SK-N-SH treated with all-trans-retinoic acid at 6 μM for 48 hours (cell line): ENCODE results near the gene KLHL25.

Experiments
- ATAC-seq: fragments of 200-7000 bp; cut with Tn5 transposase; 3 replicates; pipeline ENCODE4 v1.9.1; 2020; ENCODE audit warnings: mild to moderate bottlenecking, moderate library complexity
- ARNTL ChIP-seq: fragments of 450-650 bp; formaldehyde crosslinking; IDR thresholded peaks from 2 replicates; pipeline ENCODE4 v1.5.0; 2020; ENCODE audit warnings: low read depth, mild to moderate bottlenecking, moderate library complexity, borderline replicate concordance
- BACH2 ChIP-seq: fragments of 250-450 bp; sonication (Bioruptor Pico); IDR thresholded peaks from 2 replicates; pipeline ENCODE4 v1.9.0; 2021; ENCODE audit warnings: mild to moderate bottlenecking, borderline replicate concordance
- CREB5 ChIP-seq: fragments of 250-450 bp; sonication (Bioruptor Pico); IDR thresholded peaks from 2 replicates; pipeline ENCODE4 v1.5.1; 2020; ENCODE audit warnings: low read depth, mild to moderate bottlenecking, moderate library complexity
- CSDC2 ChIP-seq: fragments of 250-450 bp; sonication (Bioruptor Pico); IDR thresholded peaks from 2 replicates; pipeline ENCODE4 v1.5.0; 2020; ENCODE audit warnings: mild to moderate bottlenecking, moderate library complexity
- CSRNP3 ChIP-seq: fragments of 250-450 bp; sonication (Bioruptor Pico); IDR thresholded peaks from 2 replicates; pipeline ENCODE4 v1.5.1; 2021; ENCODE audit warnings: mild to moderate bottlenecking, moderate library complexity
- GLIS3 ChIP-seq: fragments of 250-450 bp; sonication (Bioruptor Pico); IDR thresholded peaks from 2 replicates; pipeline ENCODE4 v1.5.0; 2020; ENCODE audit warnings: mild to moderate bottlenecking, moderate library complexity
- ISL1 ChIP-seq: fragments of 250-450 bp; sonication (Bioruptor Pico); IDR thresholded peaks from 2 replicates; pipeline ENCODE4 v2.1.2; 2022; ENCODE audit warnings: mild to moderate bottlenecking, moderate library complexity
- OSR1 ChIP-seq: fragments of 250-450 bp; sonication (Bioruptor Pico); IDR thresholded peaks from 2 replicates; pipeline ENCODE4 v1.8.0; 2022; ENCODE audit warnings: moderate library complexity, mild to moderate bottlenecking, inconsistent platforms
- PATZ1 ChIP-seq: fragments of 250-450 bp; sonication (Bioruptor Pico); IDR thresholded peaks from 2 replicates; pipeline ENCODE4 v1.8.0; 2020; ENCODE audit warnings: mild to moderate bottlenecking, moderate library complexity, borderline replicate concordance
- PPARA ChIP-seq: fragments of 250-450 bp; sonication (Bioruptor Pico); IDR thresholded peaks from 2 replicates; pipeline ENCODE4 v1.5.0; 2020; ENCODE audit warnings: mild to moderate bottlenecking, borderline replicate concordance
- RARB ChIP-seq: fragments of 250-450 bp; sonication (Bioruptor Pico); IDR thresholded peaks from 2 replicates; pipeline ENCODE4 v1.8.0; 2021; ENCODE audit warnings: mild to moderate bottlenecking, moderate library complexity
- SNAI2 ChIP-seq: fragments of 250-450 bp; sonication (Bioruptor Pico); IDR thresholded peaks from 2 replicates; pipeline ENCODE4 v1.5.0; 2020; ENCODE audit warnings: mild to moderate bottlenecking, moderate library complexity
- TOX ChIP-seq: fragments of 250-450 bp; sonication (Bioruptor Pico); IDR thresholded peaks from 2 replicates; pipeline ENCODE4 v1.8.0; 2021; ENCODE audit warnings: mild to moderate bottlenecking, moderate library complexity, borderline replicate concordance
- TSHZ2 ChIP-seq: fragments of 250-450 bp; sonication (Bioruptor Pico); IDR thresholded peaks from 2 replicates; pipeline ENCODE4 v1.5.0; 2020; ENCODE audit warnings: mild to moderate bottlenecking, moderate library complexity
- ZFP3 ChIP-seq: fragments of 250-450 bp; sonication (Bioruptor Pico); IDR thresholded peaks from 2 replicates; pipeline ENCODE4 v1.5.0; 2020; ENCODE audit warnings: mild to moderate bottlenecking, moderate library complexity
- ZFP30 ChIP-seq: fragments of 450-650 bp; formaldehyde crosslinking; IDR thresholded peaks from 2 replicates; pipeline ENCODE4 v1.5.0; 2022; ENCODE audit warnings: mild to moderate bottlenecking, moderate library complexity
- ZNF565 ChIP-seq: fragments of 450-650 bp; formaldehyde crosslinking; conservative IDR thresholded peaks from 2 replicates; pipeline ENCODE4 v1.5.0; 2020; ENCODE audit warnings: low read depth, mild to moderate bottlenecking, moderate library complexity
- ZNF70 ChIP-seq: fragments of 450-650 bp; formaldehyde crosslinking; IDR thresholded peaks from 2 replicates; pipeline ENCODE4 v1.5.0; 2020; ENCODE audit warnings: mild to moderate bottlenecking, moderate library complexity
- TF ChIP-seq, protein P1 (sequence below): fragments of 250-450 bp; sonication (Bioruptor Pico); IDR thresholded peaks from 2 replicates; pipeline ENCODE4 v1.8.0; 2021; ENCODE audit warnings: low read depth, mild to moderate bottlenecking, moderate library complexity, borderline replicate concordance

Gene KLHL25

DNA sequence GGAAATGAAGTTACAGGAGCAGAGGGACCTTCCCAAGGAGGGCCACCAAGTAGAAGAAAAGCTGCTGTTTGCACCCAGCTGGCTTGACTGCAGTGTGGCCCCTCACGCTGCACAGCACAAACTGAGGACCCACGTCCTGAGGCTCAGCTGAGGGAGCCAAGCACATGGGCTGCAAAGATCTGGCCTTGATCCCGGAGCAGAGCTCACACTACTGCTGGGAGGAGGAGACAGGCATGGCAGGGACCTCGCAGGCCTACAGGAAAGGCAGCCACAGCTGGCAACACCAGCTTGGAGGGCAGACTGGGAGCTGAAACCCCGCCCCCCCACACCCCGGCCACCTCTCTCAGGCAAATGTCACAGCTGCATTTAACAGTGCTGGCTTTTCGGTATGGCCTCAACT, 39.7 kb downstream of the KLHL25 start:
- no peak for TF ChIP-seq ISL1 (CRISPR knock-in tag)
- no peak for TF ChIP-seq ZFP3
- no peak for TF ChIP-seq RARB (CRISPR knock-in tag)
- no peak for TF ChIP-seq PPARA (CRISPR knock-in tag)
- TF ChIP-seq ZNF70 (CRISPR knock-in tag): no peak
- TF ChIP-seq, protein P1, sequence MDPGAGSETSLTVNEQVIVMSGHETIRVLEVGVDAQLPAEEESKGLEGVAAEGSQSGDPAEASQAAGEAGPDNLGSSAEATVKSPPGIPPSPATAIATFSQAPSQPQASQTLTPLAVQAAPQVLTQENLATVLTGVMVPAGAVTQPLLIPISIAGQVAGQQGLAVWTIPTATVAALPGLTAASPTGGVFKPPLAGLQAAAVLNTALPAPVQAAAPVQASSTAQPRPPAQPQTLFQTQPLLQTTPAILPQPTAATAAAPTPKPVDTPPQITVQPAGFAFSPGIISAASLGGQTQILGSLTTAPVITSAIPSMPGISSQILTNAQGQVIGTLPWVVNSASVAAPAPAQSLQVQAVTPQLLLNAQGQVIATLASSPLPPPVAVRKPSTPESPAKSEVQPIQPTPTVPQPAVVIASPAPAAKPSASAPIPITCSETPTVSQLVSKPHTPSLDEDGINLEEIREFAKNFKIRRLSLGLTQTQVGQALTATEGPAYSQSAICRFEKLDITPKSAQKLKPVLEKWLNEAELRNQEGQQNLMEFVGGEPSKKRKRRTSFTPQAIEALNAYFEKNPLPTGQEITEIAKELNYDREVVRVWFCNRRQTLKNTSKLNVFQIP (CRISPR knock-in tag): no peak
- no peak for TF ChIP-seq SNAI2 (CRISPR knock-in tag)
- no peak for TF ChIP-seq ZFP30 (CRISPR knock-in tag)
- no peak for TF ChIP-seq TOX (CRISPR knock-in tag)
- no peak; the same call in 2 of the 3 replicates for ATAC-seq

- ATAC-seq: no peak
- no peak for TF ChIP-seq BACH2 (CRISPR knock-in tag)
Measured at GRCh38 chr15:85753791-85754452, 40.8 kb downstream of the KLHL25 start.

- no peak for TF ChIP-seq OSR1 (CRISPR knock-in tag)
- TF ChIP-seq CSRNP3 (CRISPR knock-in tag): no peak
- TF ChIP-seq, protein P1 (CRISPR knock-in tag): no peak
- TF ChIP-seq PATZ1 (CRISPR knock-in tag): no peak
- no peak for TF ChIP-seq ZNF70 (CRISPR knock-in tag)
- no peak for ATAC-seq
Measured at GRCh38 chr15:85753261-85753660, 41.5 kb downstream of the KLHL25 start.

- no peak for ATAC-seq
- TF ChIP-seq ARNTL (CRISPR knock-in tag): no peak
- TF ChIP-seq CSRNP3 (CRISPR knock-in tag): no peak
- no peak for TF ChIP-seq ZNF565 (CRISPR knock-in tag)
- TF ChIP-seq ZFP3: no peak
Measured at GRCh38 chr15:85752491-85752961, 42.2 kb downstream of the KLHL25 start.

GRCh38 chr15:85752124-85752475, 42.6 kb downstream of the KLHL25 start:
- no peak for ATAC-seq
- no peak for TF ChIP-seq RARB (CRISPR knock-in tag)
- TF ChIP-seq ZFP3: no peak
- TF ChIP-seq TSHZ2 (CRISPR knock-in tag): no peak
- TF ChIP-seq SNAI2 (CRISPR knock-in tag): no peak
- no peak for TF ChIP-seq ISL1 (CRISPR knock-in tag)
- no peak for TF ChIP-seq ZFP30 (CRISPR knock-in tag)
- TF ChIP-seq GLIS3: no peak
- TF ChIP-seq CREB5 (CRISPR knock-in tag): no peak
- TF ChIP-seq CSDC2: no peak
- TF ChIP-seq PPARA (CRISPR knock-in tag): no peak
- TF ChIP-seq CSRNP3 (CRISPR knock-in tag): no peak
- no peak for TF ChIP-seq TOX (CRISPR knock-in tag)
